ENCODE data around the gene CXCL17.

CXCL17 gene

DNA sequence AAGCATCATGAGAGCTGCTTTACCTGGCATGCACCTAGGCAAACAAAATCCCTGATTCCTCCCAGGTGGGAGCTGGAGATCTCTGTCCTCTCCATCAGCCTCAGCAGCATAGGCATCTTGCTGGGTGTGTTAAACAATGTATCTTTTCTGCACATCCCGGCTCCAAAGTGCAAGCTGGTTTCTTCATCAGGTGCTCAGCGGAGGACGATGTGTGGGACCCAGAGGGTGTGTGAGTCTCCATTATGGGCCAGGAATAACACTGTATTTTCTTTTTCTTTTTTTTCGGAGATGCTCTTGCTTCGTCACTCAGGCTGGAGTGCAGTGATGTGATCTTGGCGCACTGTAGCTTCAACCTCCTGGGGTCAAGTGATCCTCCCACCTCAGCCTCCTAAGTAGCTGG is 62.6 kb downstream of the CXCL17 start:
- peaks cover 29% of the 10 kb centered on the region for H3K27me3 ChIP-seq (ENCODE audit: insufficient read depth, low read depth)
- TF ChIP-seq, protein P1, sequence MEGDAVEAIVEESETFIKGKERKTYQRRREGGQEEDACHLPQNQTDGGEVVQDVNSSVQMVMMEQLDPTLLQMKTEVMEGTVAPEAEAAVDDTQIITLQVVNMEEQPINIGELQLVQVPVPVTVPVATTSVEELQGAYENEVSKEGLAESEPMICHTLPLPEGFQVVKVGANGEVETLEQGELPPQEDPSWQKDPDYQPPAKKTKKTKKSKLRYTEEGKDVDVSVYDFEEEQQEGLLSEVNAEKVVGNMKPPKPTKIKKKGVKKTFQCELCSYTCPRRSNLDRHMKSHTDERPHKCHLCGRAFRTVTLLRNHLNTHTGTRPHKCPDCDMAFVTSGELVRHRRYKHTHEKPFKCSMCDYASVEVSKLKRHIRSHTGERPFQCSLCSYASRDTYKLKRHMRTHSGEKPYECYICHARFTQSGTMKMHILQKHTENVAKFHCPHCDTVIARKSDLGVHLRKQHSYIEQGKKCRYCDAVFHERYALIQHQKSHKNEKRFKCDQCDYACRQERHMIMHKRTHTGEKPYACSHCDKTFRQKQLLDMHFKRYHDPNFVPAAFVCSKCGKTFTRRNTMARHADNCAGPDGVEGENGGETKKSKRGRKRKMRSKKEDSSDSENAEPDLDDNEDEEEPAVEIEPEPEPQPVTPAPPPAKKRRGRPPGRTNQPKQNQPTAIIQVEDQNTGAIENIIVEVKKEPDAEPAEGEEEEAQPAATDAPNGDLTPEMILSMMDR (conservative IDR thresholded peaks at IDR 0.05; ENCODE audit: low read depth, low read length), result no peak
- H3K4me3 ChIP-seq (IDR thresholded peaks at IDR 0.05; ENCODE audit: insufficient read depth, low read depth, low read length), result no peak overlapping the region

More for the DNA sequence above, 62.6 kb downstream of the CXCL17 start:
- Histone ChIP-seq H3K79me2 (ENCODE audit: insufficient read depth, low read depth) (no peaks in the 10 kb centered on the region), H3K4me1 (ENCODE audit: low read depth, poor library complexity, severe bottlenecking) (no peaks in the 10 kb centered on the region), H2AFZ (ENCODE audit: low read depth) (no peak overlapping the region), H3K36me3 (ENCODE audit: insufficient read depth) (no peaks in the 10 kb centered on the region), H3K4me2 (no peak overlapping the region), H4K20me1 (ENCODE audit: insufficient read depth) (no peaks in the 10 kb centered on the region), H3K27ac (no peak overlapping the region), H3K9ac (no peak overlapping the region)

Measured in KMS-11 (cell line).